Skeletal muscle cell (primary cell): Measurements from ENCODE around the gene LMNA.

Experiments
- DNase-seq: peaks from one replicate; pipeline ENCODE4 v3.0.0-alpha.2; 2010; ENCODE audit warnings: low read depth
- H3K4me3 ChIP-seq: 2 replicates; pipeline ENCODE4 v1.5.1; 2011; ENCODE audit warnings: low read depth, mild to moderate bottlenecking, control low read depth, low read length, moderate library complexity

Gene LMNA

GRCh38 chr1:156151093-156151688, 36.7 kb downstream of the LMNA start:
- H3K4me3 ChIP-seq: no peak overlapping the region
- DNase-seq: no peak

GRCh38 chr1:156152628-156153027, 38.1 kb downstream of the LMNA start:
- no peak for DNase-seq
- no peak overlapping the region for H3K4me3 ChIP-seq

GRCh38 chr1:156153362-156153761, 38.9 kb downstream of the LMNA start, which contains the start of gene SEMA4A:
TSS of gene SEMA4A (plus strand) at chr1:156153585. CDS start at chr1:156154579, 994 bp downstream.
- H3K4me3 ChIP-seq: no peak within 1 kb of the TSS
- no peak for DNase-seq

DNA sequence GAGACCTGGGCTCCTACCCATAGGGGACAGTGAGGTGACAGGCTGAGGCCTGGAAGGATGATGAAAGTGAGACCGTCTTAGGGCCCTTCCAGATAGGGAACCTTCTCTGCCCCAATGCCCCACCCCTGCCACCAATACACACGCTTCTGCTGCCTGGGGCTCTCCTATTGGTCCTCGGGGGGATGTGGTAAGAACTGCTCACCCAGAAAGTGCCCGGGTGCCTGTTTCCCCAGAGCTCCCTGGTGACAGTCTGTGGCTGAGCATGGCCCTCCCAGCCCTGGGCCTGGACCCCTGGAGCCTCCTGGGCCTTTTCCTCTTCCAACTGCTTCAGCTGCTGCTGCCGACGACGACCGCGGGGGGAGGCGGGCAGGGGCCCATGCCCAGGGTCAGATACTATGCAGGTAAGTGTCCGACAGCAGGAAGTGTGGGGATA, 39.8 kb downstream of the LMNA start:
- no peak for DNase-seq
- H3K4me3 ChIP-seq: no peak overlapping the region

DNA sequence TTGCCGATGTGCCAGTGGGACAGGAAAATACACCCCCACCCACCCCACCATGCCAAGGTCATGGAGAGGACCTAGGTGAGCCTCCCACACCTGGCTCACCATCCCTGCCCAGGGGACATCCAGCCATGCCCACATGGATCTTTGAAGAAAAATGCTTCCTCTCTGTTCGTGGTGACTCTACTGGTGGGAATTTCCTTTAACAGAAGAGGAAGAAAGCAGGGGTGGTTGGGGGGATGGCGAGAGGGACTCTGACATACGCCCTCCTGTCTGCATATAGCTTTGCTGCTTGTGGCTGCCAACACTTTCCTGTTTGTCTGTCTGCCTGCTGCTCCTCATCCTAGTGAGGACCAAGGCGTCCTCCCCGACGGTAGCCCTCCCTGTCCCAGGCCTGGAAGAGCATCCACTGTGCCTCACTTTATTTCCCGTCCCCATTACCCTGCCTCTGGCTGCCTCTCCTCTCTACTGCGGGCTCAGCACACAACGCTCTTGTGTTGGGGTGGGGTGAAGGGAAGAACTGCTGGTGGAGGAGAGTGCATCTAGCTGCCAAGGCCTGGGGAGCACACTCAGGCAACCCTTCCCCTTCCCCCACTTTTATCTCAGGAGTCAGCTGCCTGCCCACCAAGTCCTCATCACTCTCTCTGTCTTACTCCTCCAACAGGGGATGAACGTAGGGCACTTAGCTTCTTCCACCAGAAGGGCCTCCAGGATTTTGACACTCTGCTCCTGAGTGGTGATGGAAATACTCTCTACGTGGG, 41.4 kb downstream of the LMNA start:
- no peak for DNase-seq

DNA sequence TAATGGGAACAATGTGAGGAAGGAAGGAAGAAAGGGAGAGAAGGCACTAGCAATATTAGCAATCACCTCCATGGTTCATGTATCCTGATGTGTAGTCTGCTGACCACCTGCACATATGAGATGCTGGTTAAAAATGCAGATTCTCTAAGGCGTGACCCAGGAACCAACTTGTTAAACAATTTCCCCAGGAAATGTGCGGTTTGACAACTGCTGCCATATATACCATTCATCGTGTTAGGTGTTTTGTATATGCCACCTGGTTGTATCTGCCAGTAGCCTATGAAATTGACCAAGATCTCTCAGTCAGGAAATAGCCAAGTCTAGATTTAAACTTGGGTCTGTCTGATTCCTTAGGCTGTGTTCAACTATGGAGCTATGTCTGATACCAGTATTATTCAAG, 43.0 kb downstream of the LMNA start:
- no peak for DNase-seq
- no peak overlapping the region for H3K4me3 ChIP-seq

More for the DNA sequence above, 41.4 kb downstream of the LMNA start:
- H3K4me3 ChIP-seq: no peak overlapping the region

DNA sequence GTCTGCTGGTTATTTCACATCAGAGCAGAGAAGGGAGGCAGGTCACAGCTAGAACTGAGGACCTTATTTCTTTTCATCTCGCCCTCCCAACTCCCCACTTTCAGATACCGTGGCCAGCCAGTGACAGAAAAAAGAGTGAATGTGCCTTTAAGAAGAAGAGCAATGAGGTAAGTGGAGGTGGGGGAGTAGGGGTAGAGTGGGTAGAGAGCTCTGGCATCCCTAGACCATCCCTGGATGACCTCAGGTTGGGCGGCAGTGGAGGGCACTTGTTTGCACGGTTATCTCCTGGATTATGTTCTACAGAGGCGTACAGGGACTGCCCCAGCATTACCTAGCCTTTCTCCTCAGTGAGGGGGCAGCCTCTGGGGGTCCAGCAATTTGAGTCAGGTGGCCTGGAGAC, 43.5 kb downstream of the LMNA start:
- H3K4me3 ChIP-seq: no peak overlapping the region
- DNase-seq: no peak

DNA sequence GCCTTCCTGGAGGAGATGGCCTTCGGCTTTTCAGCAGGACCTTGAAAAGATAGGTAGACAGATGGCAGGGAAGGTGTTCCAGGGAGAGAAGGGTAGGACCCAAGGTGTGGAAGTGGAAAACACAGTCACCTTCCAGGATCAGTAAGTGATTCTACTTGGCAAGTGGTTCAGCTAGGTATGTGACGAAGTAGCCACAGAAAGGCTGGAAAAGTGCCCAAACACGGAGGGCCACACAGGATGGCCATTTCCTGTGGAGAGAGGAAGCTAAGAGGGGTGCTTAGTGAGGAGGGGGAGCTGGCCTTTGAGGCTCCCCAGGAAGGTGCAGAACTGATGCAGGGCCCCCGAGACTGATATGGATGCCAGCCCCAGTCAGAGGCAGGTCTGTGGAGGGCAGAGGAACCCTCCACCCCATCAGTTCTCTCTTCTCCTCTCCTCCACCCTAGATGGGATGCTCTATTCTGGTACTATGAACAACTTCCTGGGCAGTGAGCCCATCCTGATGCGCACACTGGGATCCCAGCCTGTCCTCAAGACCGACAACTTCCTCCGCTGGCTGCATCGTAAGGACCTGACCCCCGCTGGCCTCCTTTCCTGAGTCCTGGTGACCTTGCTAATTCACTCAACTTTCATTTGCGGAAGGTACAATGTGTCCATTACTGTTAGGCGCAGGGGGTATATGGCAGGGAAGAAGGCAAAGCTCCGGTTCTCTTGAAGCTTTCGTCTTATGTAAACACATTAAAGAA, 45.7 kb downstream of the LMNA start:
- no peak for DNase-seq
- H3K4me3 ChIP-seq: peak overlapping the region; percentile 39

DNA sequence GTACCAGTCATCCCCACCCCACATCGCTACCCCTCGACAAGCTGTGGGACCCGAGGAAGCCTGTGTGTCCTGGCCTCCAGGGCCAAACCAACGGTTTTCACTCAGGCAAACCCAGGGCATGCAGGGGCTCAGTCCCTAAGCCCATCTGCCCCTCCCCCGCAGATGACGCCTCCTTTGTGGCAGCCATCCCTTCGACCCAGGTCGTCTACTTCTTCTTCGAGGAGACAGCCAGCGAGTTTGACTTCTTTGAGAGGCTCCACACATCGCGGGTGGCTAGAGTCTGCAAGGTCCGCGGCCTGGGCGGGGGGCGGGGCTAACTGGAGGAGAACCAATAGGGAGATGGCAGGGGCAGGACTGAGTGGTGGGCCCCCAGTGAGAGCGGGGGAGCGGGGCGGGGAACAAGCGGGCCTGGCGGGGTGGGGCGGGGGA, 46.2 kb downstream of the LMNA start:
- H3K4me3 ChIP-seq: peak overlapping the region; percentile 39
- DNase-seq: peak; percentile 41

DNA sequence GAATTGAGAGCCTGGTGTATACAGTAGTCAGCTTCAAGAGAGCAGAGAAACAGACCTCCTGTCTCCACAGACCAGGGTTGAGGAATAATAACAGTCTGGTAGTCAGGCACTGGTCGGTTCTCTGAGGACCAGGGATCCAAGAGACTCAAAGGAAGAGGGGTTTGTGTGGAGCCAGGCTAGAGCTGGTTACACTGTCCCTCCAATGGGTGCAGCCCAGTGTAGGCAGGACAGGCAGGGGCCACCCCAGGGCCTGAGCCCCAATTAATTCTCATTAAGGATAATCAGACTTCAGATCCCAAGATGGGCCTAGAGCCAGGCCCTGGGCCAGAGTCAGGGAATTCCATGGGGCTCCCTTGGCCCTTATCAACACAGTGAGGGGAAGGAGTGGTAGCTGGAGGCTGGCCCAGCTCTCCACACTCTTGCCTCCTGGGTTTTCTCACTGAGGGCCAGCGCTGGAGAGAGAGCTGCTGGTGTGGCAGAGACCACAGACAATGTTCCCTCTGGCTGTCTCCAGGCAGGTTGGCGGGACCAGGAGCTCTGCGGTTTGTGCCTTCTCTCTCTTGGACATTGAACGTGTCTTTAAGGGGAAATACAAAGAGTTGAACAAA, 48.0 kb downstream of the LMNA start:
- no peak overlapping the region for H3K4me3 ChIP-seq
- no peak for DNase-seq

GRCh38 chr1:156163712-156164111, 49.2 kb downstream of the LMNA start:
- DNase-seq: no peak
- no peak overlapping the region for H3K4me3 ChIP-seq

GRCh38 chr1:156164125-156164831, 49.8 kb downstream of the LMNA start:
- no peak overlapping the region for H3K4me3 ChIP-seq
- no peak for DNase-seq

DNA sequence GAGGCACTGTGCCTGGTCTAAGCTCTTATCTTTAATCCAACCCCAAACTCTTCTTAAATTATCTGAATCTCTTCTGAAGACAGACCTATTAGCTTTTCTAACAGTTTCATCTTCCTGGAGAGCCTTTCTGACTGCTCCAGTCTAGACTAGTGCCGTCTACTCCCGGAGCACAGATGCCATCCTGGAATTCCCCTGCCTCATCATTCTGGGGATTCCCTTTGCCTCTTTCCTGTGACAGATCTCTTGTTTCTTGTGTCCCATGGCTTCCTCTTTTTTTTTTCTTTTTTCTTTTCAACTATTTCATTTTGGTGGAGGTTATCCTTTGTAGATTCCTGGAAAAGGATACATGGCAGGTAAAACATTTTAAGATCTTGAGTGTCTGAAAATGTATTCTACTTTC, 50.6 kb downstream of the LMNA start:
- DNase-seq: no peak
- no peak overlapping the region for H3K4me3 ChIP-seq

DNA sequence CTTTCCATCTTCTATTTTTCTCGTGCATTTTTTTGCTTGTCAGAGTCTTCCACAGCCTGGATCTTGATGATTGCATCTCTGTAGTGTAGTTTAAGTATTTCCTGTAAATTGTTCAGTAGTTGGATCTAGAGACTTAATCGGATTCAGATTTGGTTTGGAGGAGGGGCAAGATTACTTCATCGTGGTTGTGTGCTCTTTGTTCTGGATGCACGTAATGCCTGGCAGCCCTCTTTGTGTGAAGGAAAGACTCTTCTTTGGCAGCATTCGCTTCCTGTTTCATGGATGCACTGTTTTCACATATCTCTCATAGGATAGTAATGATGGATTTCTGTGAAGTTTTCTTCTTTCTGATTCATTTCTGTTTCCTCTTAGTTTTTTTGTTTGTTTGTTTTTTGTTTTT, 53.0 kb downstream of the LMNA start:
- no peak overlapping the region for H3K4me3 ChIP-seq
- DNase-seq: no peak

GRCh38 chr1:156172696-156173470, 58.4 kb downstream of the LMNA start:
- H3K4me3 ChIP-seq: no peak overlapping the region
- no peak for DNase-seq

DNA sequence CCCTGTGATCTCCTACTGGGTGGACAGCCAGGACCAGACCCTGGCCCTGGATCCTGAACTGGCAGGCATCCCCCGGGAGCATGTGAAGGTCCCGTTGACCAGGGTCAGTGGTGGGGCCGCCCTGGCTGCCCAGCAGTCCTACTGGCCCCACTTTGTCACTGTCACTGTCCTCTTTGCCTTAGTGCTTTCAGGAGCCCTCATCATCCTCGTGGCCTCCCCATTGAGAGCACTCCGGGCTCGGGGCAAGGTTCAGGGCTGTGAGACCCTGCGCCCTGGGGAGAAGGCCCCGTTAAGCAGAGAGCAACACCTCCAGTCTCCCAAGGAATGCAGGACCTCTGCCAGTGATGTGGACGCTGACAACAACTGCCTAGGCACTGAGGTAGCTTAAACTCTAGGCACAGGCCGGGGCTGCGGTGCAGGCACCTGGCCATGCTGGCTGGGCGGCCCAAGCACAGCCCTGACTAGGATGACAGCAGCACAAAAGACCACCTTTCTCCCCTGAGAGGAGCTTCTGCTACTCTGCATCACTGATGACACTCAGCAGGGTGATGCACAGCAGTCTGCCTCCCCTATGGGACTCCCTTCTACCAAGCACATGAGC, 62.2 kb downstream of the LMNA start:
- no peak for DNase-seq
- no peak overlapping the region for H3K4me3 ChIP-seq

GRCh38 chr1:156177919-156178654, 63.6 kb downstream of the LMNA start:
- DNase-seq: no peak
- H3K4me3 ChIP-seq: no peak overlapping the region

DNA sequence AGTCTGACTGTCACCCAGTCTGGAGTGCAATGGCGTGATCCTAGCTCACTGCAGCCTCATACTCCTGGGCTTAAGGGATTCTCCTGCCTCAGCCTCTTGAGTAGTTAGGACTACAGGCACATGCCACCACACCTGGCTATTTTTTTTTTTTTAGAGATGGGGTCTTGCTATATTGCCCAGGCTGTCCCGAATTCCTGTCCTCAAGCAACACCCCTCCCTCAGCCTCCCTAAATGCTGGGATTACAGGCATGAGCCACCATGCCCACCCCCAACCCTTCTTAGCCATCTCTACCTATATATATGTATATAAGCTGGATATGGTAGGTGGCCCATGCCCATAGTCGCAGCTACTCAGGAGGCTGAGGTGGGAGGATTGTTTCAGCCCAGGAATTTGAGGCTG, 66.0 kb downstream of the LMNA start:
- no peak overlapping the region for H3K4me3 ChIP-seq
- no peak for DNase-seq
